ENCODE data around the gene UBASH3A. TPM values are rescaled to one million over a fixed set of nuclear protein-coding genes. Genes with fewer than 3 reads are reported as not detected.
"Not testable (repeated sequence)": the region's sequence is repeated elsewhere in the genome, so short reads cannot be mapped to it uniquely, and the experiment has no call there.

The UBASH3A gene
- total RNA-seq, 4 donors from 2014 or later = 3.9 to 14.0 (median 5.3) TPM

DNA sequence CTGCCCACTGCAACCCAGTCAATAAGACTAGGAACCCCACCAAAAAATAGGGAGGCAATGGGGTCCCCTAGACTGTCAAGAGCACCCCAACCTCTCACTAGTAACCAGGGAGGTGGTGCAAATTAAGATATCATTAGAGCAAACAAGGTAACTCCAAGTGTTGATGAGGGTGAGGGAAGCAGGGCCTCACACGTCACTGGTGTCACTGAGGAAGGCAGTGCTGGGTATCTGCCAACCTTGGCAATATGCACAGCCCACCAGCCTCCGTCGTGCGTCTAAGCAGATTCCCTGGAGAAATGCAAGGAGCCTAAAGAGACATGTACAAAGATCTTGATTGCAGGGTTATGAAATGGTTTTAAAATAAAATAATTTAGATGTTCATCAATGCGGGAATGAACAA lies 3.8 kb downstream of the UBASH3A start:
- no peaks in the 10 kb centered on the region for H3K36me3 ChIP-seq
- no peak for TF ChIP-seq POLR2A (IDR thresholded peaks at IDR 0.05)
- TF ChIP-seq, protein P1, sequence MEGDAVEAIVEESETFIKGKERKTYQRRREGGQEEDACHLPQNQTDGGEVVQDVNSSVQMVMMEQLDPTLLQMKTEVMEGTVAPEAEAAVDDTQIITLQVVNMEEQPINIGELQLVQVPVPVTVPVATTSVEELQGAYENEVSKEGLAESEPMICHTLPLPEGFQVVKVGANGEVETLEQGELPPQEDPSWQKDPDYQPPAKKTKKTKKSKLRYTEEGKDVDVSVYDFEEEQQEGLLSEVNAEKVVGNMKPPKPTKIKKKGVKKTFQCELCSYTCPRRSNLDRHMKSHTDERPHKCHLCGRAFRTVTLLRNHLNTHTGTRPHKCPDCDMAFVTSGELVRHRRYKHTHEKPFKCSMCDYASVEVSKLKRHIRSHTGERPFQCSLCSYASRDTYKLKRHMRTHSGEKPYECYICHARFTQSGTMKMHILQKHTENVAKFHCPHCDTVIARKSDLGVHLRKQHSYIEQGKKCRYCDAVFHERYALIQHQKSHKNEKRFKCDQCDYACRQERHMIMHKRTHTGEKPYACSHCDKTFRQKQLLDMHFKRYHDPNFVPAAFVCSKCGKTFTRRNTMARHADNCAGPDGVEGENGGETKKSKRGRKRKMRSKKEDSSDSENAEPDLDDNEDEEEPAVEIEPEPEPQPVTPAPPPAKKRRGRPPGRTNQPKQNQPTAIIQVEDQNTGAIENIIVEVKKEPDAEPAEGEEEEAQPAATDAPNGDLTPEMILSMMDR (IDR thresholded peaks at IDR 0.05) = no peak
- H3K9me3 ChIP-seq = no peaks in the 10 kb centered on the region
- no peaks in the 10 kb centered on the region for H3K4me1 ChIP-seq
- no peak for DNase-seq
- H3K27ac ChIP-seq = peak overlapping the region in 3 of 4 donors; percentile 69 to 76 (median 74)
- no peak overlapping the region for H3K4me3 ChIP-seq
- H3K27me3 ChIP-seq = no peaks in the 10 kb centered on the region

DNA sequence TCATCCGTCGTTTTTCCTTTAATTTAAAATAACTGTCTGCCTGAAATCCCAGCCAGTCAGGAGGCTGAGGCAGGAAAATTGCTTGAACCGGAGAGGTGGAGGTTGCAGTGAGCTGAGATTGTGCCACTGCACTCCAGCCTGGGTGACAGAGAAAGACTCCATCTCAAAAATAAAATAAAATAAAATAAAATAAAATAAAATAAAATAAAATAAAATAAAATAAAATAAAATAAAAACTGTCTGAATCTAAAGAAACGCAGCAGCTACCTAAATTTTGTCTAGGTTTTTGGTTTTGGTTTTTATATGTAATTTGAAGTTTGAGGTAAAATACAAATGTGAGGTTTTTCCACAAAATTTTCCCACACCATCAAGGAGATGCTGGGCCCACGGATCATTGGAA lies 5.0 kb downstream of the UBASH3A start:
- not testable (repeated sequence) for H3K9me3 ChIP-seq, H3K27ac ChIP-seq, H3K36me3 ChIP-seq, H3K27me3 ChIP-seq, DNase-seq, H3K4me1 ChIP-seq, H3K4me3 ChIP-seq

DNA sequence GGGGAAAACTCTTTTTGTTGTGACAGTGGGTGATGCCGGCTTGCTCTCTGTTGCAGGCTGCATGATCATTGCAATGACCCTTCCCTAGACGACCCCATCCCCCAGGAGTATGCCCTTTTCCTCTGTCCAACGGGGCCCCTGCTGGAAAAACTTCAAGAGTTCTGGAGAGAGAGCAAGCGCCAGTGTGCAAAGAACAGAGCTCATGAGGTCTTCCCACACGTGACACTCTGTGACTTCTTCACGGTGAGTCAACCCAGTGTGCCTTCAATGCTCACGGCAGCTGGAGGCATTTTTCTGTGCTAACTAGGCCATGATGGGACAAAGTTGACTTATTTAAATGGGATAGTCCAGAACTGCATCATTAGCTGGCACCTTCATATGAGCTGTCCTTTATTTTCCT lies 5.7 kb downstream of the UBASH3A start:
- H3K4me3 ChIP-seq = no peak overlapping the region
- DNase-seq = no peak
- no peaks in the 10 kb centered on the region for H3K9me3 ChIP-seq
- no peak overlapping the region for H3K27ac ChIP-seq
- TF ChIP-seq, protein P1 (IDR thresholded peaks at IDR 0.05) = no peak
- TF ChIP-seq POLR2A (IDR thresholded peaks at IDR 0.05) = no peak
- no peaks in the 10 kb centered on the region for H3K4me1 ChIP-seq
- no peaks in the 10 kb centered on the region for H3K36me3 ChIP-seq
- no peaks in the 10 kb centered on the region for H3K27me3 ChIP-seq

DNA sequence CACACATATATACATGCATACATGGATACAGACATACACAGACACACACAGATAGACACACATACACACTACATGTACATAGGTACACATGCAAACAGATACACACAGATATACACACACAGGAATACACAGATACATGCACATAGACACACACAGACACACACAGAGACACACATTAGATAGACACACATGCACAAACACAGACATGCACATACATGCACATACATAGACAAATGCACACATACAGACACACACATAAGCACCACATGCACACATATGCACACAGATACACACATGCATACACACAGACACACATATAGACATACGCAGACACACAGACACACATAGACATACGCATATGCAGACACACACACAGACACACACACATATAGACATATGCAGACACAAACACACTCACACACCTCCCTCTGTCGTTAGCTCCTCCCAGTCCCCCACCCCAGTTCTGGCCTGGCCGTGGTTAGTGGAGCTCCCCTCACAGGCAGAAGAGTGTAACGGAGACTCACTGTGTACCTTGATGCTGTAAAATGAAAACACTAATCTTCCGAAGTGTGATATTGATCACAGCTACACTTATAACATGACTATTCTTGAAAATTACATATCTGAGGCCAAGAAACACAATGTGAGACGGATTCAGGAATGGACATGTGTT lies 7.6 kb downstream of the UBASH3A start:
- no peaks in the 10 kb centered on the region for H3K9me3 ChIP-seq
- H3K27ac ChIP-seq = no peak overlapping the region
- H3K36me3 ChIP-seq = no peaks in the 10 kb centered on the region
- peak in 1 of 3 donors; percentile 42 for DNase-seq
- no peak overlapping the region for H3K4me3 ChIP-seq
- no peaks in the 10 kb centered on the region for H3K27me3 ChIP-seq
- TF ChIP-seq, protein P1 (IDR thresholded peaks at IDR 0.05) = no peak
- no peak for TF ChIP-seq POLR2A (IDR thresholded peaks at IDR 0.05)
- H3K4me1 ChIP-seq = no peaks in the 10 kb centered on the region

DNA sequence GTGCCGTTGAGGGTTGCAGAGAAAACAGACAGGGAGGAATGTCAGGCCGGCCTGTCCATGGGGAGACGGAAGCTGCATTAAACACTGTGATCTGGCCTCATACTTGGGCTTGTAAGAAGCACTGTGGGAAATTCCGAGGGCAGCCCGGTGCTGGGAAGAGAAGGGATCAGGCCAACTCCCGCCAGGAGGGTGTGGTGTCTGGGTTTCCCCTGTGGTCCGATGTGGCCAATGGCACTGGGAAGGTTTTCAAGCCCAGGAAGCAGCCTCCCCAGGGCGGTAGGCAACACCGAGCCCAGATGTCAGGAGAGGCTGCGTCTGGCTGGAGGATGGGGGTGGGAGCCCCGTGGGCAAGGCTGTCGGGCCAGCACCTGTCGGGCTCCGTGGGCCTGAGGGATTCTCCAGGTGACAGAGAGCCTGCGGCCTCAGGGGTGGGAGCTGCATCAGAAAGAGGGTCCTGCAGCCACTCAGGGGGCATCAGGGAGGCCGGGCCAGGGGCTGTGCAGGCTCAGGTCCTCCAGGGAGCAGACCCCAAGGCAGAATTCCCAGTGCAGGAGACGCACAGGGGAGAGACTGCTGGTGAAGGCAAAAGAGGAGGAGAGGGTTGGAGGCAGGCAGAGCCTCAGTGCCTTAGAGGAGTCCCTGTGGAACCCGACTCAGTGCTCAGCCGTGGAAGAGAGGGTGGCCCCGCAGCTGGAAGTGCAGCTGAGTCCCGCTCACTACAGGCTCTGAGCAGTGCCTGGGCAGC lies 8.4 kb downstream of the UBASH3A start:
- Histone ChIP-seq H3K4me1 (no peaks in the 10 kb centered on the region), H3K4me3 (no peak overlapping the region), H3K27me3 (no peaks in the 10 kb centered on the region), H3K27ac (no peak overlapping the region), H3K36me3 (no peaks in the 10 kb centered on the region), H3K9me3 (no peaks in the 10 kb centered on the region)
- TF ChIP-seq, protein P1 (IDR thresholded peaks at IDR 0.05) = no peak
- TF ChIP-seq POLR2A (IDR thresholded peaks at IDR 0.05) = no peak
- DNase-seq = peak in 1 of 3 donors; percentile 39

DNA sequence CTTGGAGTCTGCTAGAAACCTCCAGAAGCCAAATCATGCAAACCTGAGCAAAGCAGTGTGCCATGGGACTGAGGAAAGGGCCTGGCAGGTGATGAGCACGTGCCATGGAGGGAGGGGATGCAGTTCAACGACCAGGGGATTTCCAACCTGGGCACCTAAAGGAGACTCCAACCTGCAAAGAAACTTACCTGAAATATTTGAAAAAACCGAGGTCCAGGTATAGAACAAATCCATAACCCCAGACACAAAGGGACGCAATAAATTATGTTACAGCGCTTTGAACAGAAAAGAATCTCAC lies 8.9 kb downstream of the UBASH3A start:
- H3K27me3 ChIP-seq = no peaks in the 10 kb centered on the region
- H3K9me3 ChIP-seq = no peaks in the 10 kb centered on the region
- H3K27ac ChIP-seq = no peak overlapping the region
- DNase-seq = no peak
- no peaks in the 10 kb centered on the region for H3K36me3 ChIP-seq
- no peaks in the 10 kb centered on the region for H3K4me1 ChIP-seq
- TF ChIP-seq, protein P1 (IDR thresholded peaks at IDR 0.05) = no peak
- TF ChIP-seq POLR2A (IDR thresholded peaks at IDR 0.05) = no peak
- H3K4me3 ChIP-seq = no peak overlapping the region

Data from Peyer's patch (tissue), 4 donors.